HG03060 (cell line): ENCODE data around the gene VPS4B.
"Not testable (repeated sequence)": the region's sequence is repeated elsewhere in the genome, so short reads cannot be mapped to it uniquely, and the experiment has no call there.

Experiments used
- ATAC-seq: cut with Tn5 transposase; IDR thresholded peaks from one replicate; pipeline ENCODE4 v1.9.1; 2021; ENCODE audit warnings: low read depth, moderate number of reproducible peaks; ENCODE audit not compliant: unreplicated experiment

The VPS4B gene

DNA sequence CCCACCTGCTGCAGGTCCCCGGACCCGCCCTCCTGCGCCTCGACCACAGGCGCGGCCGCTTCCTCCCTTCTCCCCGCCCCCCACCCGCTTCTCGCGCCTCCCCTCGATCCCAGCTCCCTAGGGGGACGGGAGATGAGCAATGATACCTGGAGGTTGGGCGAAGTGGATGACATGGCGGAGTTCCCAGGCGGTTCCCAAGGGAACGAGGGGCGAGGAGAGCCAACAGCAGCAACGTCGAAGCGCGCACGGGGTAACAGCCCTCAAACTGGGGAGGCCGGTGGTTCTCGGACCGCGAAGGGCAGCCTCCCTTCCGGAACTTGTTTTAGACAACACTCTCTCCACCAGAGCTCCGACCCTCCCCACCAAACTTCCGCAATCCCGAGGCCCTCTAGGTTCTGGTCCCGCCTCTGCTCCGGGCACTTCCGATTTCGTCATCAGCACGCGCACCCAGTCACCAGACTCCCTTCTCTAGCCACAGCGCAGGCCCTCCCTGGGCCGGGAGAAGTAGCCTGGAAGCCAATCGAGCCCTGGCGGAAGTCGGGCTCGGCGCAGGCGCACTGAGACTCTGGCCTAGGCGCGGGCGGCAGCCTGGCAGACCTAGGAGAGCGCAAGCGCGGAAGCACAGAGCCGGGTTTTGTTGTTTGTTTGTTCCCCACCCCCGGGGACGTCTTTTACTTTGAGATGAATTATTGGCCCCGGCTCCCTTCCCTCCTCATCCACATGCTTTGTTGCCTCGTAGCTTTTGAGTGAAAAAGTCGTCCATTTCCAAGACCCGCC, at the start of gene VPS4B:
Gene VPS4B (minus strand): TSS at position 390 of the 777 bp plus-strand sequence. CDS start 217 bp downstream, at position 173.
- ATAC-seq, result peak; percentile 95

DNA sequence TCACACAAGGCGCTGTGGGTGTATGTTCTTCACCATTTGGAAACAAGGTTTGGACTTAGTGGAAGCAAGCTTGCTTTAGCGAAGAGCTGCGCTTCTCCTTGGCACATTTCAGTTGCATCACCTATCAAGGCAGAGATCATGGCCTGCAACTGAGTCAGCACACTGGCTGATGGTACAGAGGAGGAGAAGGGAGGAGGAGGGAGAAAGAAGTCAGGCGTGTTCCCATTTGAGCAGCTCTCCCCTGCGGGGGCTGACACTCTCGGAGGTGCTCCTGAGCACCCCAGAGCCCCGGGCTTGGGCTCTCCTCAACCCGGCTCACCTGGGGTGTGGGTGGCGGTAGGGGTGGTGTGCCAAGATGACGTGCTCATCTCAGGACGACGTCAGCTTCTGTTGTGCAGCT, 48.5 kb upstream of the VPS4B start:
- ATAC-seq, result no peak

DNA sequence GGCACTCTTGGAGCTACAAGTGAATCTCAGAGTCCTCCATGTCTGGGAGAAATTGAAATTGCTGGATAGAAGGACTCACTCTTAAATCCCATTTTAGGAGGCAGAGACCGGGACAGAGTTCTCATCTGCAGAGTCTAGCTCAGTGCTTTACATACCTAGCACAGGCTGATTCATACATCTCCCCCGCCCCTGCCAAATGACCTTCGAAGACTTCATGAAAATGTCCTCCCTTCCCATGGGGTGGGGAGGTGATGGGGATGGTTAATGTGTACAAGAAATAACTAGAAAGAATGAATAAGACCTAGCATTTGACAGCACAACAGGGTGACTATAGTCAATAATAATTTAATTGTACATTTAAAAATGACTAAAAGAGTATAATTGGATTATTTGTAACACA, 46.3 kb upstream of the VPS4B start:
- no peak for ATAC-seq

DNA sequence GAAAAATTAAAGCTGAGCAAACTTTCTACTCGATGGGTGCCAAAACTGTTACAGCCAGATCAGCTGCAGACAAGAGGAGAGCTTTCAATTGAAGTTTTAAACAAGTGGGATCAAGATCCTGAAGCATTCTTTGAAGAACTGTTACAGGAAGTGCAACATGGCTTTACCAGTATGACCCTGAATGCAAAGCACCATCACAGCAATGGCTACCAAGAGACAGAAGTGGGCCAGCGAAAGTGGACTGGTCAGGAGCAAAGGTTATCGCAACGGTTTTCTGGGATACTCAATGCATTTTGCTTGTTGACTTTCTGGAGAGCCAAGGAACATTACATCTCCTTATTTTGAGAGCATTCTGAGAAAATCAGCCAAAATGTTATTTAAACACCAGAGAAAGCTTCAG, 45.4 kb upstream of the VPS4B start:
- ATAC-seq, result no peak

DNA sequence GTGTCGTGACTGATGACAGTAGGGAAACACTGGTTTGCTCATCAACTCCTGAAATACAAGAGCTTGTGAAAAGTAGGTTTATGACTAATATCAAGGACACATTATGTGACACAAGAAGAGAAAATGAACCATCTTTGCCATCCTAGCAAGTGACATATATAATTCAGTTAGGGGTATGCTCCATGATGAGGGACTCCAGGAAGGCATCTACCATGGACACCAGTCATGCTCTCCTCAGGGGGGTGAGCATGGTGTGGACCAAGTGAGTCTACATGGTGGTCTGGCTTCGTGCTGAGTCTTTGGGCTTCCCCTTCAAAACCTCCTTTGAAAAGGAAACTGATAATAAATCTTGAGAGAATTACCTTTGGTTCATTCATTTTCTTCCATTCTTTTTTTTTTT, 42.8 kb upstream of the VPS4B start:
- no peak for ATAC-seq

DNA sequence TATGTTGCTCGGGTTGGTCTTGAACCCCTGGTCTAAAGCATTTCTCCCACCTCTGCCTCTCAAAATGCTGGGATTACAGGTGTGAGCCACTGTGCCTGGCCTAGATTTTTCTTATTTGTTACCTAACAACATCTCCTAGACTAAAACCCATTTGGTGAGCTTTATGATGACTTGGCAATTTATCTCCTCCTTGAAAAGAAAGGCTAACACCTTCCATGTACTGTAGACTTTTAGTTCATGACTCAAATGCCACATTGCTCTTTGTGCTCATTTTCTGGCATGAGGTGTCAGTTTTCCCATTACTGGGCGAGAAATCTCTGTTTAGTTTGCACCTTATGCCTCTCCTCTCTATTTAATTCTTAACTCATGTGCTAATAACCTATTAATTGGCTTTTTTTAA, 42.2 kb upstream of the VPS4B start:
- ATAC-seq, result no peak

DNA sequence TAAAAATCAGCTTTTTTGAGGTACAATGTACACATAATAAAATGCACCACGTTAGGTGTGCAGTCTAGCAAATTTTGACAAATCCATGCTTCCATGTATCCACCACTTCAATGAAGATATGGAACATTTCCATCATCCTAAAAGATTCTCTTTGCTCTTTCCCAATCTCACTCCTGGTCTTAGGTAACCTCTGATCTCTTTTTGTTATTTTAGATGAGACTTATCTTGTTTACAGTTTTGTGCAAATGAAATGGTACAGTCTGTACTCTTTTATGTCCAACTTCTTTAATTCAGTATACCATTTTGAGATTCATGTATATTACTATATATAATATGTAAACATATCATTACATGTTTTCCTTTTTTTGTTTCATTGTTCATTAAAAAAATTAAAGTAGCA, 38.1 kb upstream of the VPS4B start:
- no peak for ATAC-seq

DNA sequence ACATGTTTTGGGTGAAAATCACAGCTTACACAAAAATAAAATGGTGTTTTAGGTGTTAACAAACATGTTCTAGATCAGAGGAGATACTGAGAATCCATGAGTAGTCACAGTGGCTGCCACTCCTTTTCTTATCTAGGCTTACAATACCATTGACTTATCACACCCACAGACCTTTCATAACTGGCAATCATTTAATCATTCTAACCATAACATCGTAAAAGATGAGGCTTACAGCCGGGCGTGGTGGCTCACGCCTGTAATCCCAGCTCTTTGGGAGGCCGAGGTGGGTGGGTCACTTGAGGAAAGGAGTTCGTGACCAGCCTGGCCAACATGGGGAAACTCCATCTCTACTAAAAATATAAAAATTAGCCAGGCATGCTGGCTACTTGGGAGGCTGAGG, 35.7 kb upstream of the VPS4B start:
- ATAC-seq, result no peak

DNA sequence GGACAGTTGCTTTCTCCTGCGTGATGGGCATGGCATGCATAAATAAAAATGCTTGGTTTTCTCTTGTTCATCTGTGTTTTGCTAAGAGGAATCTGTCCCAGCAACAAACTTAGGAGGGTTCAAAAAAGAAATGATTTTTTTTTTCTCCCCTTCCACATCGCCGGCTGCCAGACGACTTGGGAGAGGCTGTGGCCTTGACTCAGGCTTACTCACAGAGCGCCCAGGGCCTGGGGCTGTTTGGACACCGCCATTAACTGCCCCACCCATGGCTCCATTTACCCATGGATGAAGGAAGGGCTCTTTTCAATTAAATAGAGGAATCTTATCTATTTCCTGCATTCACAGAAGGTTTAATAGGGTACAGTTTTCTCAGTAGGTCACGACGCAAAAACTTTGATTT, 32.2 kb upstream of the VPS4B start:
- no peak for ATAC-seq

DNA sequence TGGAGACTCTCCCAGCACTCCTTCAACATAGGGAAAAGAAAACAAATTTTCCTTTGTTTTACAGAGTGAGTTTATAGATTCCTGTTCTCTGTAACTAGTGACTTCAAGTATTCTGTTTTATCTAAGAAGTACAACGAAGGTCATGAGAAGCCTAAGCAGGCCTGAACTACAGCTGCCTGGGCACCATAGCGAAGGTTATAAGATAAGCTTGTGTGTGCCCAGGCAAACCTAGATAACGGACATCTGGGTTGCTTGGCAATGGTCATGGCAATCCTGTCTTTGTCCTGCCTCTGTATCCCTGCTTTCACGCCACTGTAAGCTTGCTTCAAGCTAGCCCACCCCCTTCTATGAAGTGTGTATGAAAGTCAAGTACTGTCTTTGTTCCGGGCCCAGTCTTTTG, 30.5 kb upstream of the VPS4B start:
- not testable (repeated sequence) for ATAC-seq

DNA sequence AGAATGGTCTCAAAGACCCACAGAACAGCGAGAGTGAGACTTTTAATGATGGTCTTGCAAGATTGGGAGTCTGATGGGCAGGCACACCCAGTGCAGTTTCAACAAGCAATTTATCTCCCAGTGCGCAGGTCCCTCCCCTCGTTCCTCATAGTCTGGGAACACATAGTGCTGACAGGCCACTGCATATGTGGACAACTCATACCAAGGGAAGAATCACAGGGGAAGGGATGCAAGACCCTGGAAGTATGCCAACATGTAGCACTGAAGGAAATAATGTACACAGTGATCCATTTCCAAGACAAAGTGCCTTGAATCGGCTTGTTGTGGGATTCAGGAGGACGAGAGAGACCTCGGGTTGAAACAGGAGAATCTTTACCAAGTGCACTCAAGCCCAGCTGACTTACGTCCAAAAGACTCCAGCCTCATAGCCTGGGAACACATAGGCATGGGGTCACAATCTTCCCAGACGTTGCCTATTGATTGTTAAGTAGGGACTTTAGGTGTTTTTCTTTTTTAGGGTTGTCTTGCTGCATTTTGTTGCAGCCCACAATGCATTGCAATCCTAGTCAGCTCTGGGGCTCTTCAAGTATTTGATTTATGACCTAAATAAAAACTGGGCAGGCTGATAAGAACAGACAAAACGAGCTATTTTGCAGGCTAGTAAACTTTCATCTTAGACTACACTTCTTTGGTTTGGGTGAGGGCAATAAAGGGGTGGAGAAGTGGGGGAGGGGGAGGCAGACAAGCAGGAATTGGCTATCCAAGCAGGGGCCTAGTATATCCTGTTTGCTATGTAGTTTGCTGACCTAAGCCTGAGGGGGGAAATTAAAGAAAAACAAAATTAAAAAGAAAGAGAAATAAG, 29.8 kb upstream of the VPS4B start:
- no peak for ATAC-seq

DNA sequence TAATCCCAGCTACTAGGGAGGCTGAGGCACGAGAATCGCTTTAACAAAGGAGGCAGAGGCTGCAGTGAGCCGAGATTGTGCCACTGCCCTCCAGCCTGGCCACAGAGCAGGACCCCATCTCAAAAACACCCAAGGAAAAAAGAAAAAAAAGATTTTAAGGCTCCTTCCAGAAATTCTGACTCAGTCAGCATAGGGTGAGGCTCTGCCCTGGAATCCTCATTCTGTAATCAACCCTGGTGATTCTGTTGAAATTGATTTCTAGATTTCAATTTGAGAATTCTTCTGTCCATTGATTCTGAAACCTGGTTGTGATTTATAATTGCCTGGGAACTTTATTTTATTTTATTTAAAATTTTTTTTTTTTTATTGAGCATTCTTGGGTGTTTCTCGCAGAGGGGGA, 27.1 kb upstream of the VPS4B start:
- no peak for ATAC-seq

DNA sequence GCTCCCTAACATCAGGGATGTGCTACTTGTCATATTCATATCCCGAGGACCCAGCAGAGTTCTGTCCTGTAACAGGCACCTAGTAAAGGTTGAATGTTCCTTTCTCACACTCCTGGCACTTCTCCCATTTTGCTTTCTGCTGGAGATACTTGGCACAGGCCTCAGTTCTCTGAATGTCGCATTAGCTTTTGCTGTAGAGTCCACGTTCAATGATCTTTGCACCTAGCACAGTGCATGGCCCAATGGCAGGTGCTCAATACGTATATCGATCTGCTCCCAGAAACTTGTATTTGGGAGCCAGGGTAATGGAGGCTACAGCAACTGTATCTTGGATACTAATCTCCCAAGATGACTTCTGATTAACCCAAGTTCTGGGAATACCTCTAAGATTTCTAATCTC, 24.8 kb upstream of the VPS4B start:
- ATAC-seq, result no peak

DNA sequence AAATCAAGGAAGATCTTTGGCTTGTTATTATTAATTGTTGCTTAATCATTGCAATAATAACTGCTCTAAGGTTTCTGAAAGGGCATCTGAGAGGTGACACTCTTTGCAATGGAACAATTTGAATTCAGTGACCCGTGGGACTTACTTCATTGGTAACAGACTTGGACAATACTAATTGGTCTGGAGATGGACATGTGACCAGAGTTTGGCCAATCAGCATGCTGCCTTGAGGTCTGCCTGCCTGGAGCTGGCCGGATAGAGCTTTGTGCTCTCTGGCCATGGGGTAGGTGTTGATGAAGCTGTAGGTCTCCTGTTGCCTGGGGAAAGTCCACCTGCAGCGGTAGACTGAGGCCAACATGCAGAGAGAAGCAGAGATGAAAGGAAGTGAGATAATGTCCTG, 24.0 kb upstream of the VPS4B start:
- no peak for ATAC-seq

DNA sequence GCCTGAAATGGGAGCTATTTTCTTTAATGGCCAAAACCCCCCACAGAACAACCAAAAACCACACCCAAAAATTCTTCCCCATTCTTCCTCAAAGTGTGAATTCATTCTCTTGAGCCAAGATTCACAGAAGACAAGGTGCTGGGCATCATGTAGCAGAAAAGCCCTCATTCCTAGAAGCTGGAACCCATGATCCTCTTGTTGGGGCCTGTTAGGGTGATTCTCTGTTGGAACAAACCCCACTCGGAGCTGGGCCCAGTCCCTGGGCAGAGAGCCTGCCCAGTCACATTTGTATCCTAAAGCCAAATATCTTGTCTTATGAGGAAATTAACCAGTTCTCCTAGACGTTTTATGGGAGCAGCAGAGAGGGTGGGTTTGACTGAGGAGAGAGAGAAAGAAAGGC, 22.8 kb upstream of the VPS4B start:
- ATAC-seq, result no peak

DNA sequence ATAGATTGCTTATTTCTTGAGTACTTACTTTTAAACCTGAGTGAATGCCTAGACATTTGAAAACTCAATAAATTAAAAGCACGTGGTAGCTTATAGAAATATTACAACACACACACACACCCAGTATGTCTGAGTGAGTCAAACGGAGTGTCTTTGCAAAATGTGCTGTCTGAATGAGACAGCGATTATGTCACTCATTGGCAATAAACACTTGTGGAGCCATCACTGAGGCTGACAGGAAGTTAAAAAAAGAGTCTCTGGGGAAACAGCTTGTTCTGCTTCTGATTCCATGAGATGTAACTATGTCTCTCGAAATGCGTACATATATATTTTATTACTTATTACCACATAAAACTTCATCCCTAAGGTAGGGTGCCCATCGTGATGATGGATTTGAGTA, 22.3 kb upstream of the VPS4B start:
- ATAC-seq, result no peak

DNA sequence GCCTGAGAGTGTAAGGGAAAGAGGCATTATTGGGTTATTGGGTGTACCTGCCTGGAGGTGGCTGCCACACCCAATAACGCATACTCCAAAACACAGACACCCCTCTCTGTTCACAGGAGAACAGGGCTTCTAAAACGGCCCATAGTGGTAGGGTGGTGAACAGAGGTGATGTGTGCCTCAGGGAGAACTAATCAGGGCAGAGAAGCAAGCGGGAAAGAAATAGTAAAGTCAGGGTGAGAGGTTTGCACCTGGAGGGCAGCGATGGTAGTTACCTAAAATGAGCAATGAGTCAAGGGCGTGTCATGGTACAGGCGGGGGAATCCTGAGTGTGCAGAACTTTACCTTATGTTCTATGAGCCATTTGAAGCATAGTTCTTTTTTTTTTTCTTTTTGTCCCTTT, 21.6 kb upstream of the VPS4B start:
- ATAC-seq, result no peak

DNA sequence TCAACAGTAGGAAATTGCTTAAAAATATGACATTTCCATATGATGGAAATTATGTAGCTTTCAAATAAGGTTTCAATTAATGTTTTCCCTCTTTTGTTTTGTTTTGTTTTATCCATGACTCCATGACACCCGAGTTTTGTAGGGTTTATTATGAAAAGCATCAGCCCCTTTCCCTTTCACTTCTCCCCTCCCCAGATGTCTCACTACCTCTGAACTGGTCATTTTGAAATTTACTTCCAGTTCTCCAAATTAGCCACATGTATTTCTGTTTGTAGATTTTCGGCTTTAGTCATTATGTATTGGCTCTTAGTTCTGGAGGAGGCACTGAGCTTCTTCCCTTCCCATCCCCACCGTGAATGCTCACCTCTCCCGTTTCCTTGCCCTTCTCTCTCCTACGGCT, 18.6 kb upstream of the VPS4B start:
- ATAC-seq, result no peak

DNA sequence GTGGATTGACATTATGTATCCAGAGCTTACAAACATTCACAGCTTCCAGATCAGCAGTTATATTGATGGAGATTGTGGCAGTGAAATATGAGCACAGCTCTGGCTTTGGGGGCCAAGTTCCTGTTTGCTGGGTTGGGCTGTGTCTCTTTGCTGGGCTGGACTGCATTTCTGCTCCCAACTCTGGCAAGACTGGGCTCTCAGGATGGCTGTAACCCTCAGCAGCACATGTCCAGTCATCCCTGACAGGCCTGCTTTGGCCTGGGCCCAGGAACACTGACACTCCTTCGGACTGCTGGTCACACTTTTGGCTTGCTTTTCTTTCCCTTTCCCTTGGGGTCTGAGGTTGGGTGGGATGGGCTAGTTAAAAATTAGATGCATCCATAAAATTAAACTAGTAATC, 17.9 kb upstream of the VPS4B start:
- no peak for ATAC-seq

DNA sequence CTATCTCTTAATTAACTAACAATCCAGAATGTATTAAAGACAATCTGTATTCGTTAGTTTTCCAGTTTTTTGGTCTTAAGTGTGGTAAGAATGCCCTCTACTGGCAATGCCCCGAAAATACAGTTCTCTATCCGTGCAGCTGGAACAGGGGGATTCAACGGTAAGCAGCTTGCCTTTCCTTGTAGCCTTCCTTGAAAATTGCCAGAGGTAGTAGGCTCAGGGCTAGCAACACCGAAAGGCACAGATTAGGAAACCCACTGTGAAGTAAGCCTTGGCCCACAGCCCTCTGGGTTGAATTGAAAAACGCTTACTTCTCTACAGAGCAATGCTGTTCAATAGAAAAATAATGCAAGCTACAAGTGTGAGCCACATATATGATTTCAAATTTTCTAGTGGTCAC, 17.1 kb upstream of the VPS4B start:
- ATAC-seq, result no peak

DNA sequence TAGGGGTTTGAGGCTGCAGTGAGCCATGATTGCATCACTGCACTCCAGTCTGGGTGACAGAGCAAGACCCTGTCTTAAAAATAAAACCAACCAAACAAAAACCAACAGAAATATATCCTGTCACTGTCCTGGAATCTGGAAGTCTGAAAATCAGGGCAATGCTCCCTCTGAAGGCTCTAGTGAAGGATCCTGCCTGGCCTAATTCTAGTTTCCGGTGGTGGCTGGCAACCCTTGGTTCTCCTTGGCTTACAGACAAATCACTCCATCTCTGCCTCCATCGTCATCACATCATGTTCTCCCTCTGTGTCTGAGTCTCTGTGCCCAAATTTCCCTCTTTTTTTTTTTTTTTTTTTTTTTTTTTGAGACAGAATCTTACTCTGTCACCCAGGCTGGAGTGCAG, 15.9 kb upstream of the VPS4B start:
- ATAC-seq, result no peak

DNA sequence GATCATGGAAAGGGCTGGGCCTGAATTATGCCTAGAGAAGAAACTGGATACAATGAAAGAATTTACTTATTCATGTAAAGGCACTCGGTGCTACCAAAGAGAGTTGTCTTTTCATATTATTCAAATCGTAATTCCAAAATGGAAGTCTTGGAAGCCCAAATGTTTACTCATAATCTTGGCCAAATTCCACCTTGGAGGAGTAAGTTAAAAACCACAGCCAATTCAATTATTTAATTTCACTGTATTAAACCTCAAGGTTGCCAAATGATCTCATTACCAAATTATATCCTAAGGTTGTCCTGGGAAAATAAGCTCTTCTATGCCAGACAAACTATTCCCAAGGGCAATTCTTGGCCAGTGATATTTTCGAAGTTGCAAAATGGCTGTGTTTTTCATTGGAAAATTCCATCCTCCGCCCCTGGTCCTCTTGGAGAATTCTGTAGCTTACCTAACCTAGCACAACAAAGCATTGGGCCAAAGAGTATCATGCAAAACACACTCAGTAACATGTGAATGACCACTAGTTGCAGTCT, 11.1 kb upstream of the VPS4B start:
- ATAC-seq, result no peak
